Panc1 (cell line): Measurements from ENCODE around the gene ZNF738. TPM values are rescaled to one million over a fixed set of nuclear protein-coding genes. Genes with fewer than 3 reads are reported as not detected.
"Not testable (repeated sequence)": the region's sequence is repeated elsewhere in the genome, so short reads cannot be mapped to it uniquely, and the experiment has no call there.

Experiments
- ATAC-seq: fragments of 200-7000 bp; cut with Tn5 transposase; 2 replicates; pipeline ENCODE4 v1.9.1; 2020; ENCODE audit warnings: mild to moderate bottlenecking, moderate library complexity
- Bru-seq: library from RNA; stranded (reverse); fragments of 400-500 nt; gene quantifications from one replicate; lab custom pipeline; 2021; lab: Mats Ljungman, UMichigan
- BruChase-seq, 2 experiments: library from RNA; stranded (reverse); fragments of 400-500 nt; gene quantifications; one replicate each; lab custom pipeline; 2021; lab: Mats Ljungman, UMichigan
- BruUV-seq: library from RNA; stranded (reverse); fragments of 400-500 nt; replicated peaks from 2 replicates; lab custom pipeline; 2021; lab: Mats Ljungman, UMichigan
- CTCF ChIA-PET: fragments of 300-600 bp; sonication (Branson Sonifier 250); formaldehyde crosslinking; loops from one replicate; lab custom pipeline; 2022; ENCODE audit warnings: antibody characterized with exemption; lab: Charles Lee
- POLR2A ChIA-PET: fragments of 300-600 bp; sonication (Branson Sonifier 250); formaldehyde crosslinking; loops from one replicate; lab custom pipeline; 2022; ENCODE audit warnings: antibody characterized with exemption; lab: Charles Lee
- DNase-seq: peaks from one replicate; pipeline ENCODE4 v3.0.0-alpha.2; 2010; ENCODE audit warnings: low read depth, low spot score
- H3K27ac ChIP-seq: 2 replicates; pipeline ENCODE4 v1.5.1; 2011; ENCODE audit warnings: mild to moderate bottlenecking, low read length, inconsistent platforms
- H3K27me3 ChIP-seq: fragments of 200-500 bp; sonication (Bioruptor generic); 2 replicates; pipeline ENCODE4 v1.6.0; 2014; ENCODE audit warnings: low read length, inconsistent platforms; ENCODE audit not compliant: control insufficient read depth, insufficient read depth
- H3K36me3 ChIP-seq: fragments of 200-500 bp; sonication (Bioruptor generic); 2 replicates; pipeline ENCODE4 v1.5.1; 2014; ENCODE audit warnings: inconsistent platforms, mild to moderate bottlenecking, low read length, moderate library complexity; ENCODE audit not compliant: control insufficient read depth, insufficient read depth
- H3K4me1 ChIP-seq: 2 replicates; pipeline ENCODE4 v1.5.1; 2011; ENCODE audit warnings: inconsistent platforms, mild to moderate bottlenecking, low read length, moderate library complexity; ENCODE audit not compliant: control insufficient read depth, insufficient read depth
- H3K4me3 ChIP-seq, 2 experiments: 2 replicates each; pipeline ENCODE4 v1.5.1; 2011 to 2012; ENCODE audit warnings: low read depth in 2 of 2, low read length in 2 of 2, mild to moderate bottlenecking in 2 of 2, inconsistent platforms in 1 of 2, moderate library complexity in 1 of 2
- H3K9me3 ChIP-seq: fragments of 200-500 bp; sonication (Bioruptor generic); 2 replicates; pipeline ENCODE4 v1.5.1; 2014; ENCODE audit warnings: low read depth, mild to moderate bottlenecking, inconsistent platforms, low read length, moderate library complexity; ENCODE audit not compliant: control insufficient read depth, insufficient read depth
- CTCF ChIP-seq: fragments of 450-650 bp; IDR thresholded peaks from 2 replicates; pipeline ENCODE4 v1.5.1; 2017; ENCODE audit warnings: mild to moderate bottlenecking
- POLR2AphosphoS5 ChIP-seq: IDR thresholded peaks from 2 replicates; pipeline ENCODE4 v1.6.1; 2012; ENCODE audit warnings: mild to moderate bottlenecking, low read depth, low read length, moderate library complexity
- REST ChIP-seq, 2 experiments: IDR thresholded peaks; 2 replicates each; pipeline ENCODE4 v1.6.1; 2011 to 2012; ENCODE audit warnings: low read depth in 2 of 2, control low read depth in 1 of 2, low read length in 1 of 2, mild to moderate bottlenecking in 1 of 2, moderate library complexity in 1 of 2; ENCODE audit not compliant: insufficient read depth in 1 of 2
- SIN3A ChIP-seq: IDR thresholded peaks from 2 replicates; pipeline ENCODE4 v1.6.1; 2012; ENCODE audit warnings: low read depth, mild to moderate bottlenecking, low read length, moderate library complexity, borderline replicate concordance; ENCODE audit not compliant: insufficient read depth
- TCF7L2 ChIP-seq: IDR thresholded peaks from 2 replicates; pipeline ENCODE4 v1.6.1; 2011; ENCODE audit warnings: mild to moderate bottlenecking, low read depth, low read length, inconsistent platforms
- in situ Hi-C: cut with HindIII; loops from 2 replicates; pipeline ENCODE4 v1.10.0; 2016; ENCODE audit warnings: low sequenced_read_pairs, low pct_unique_long_range_greater_than_20kb
- intact Hi-C: fragments of 100-400 bp; cut with micrococcal nuclease; formaldehyde crosslinking; loops from one replicate; pipeline ENCODE4 v1.10.0; 2022; ENCODE audit not compliant: unreplicated experiment
- long read RNA-seq: library from polyadenylated mRNA; unstranded; transcript quantifications from one replicate; pipeline ENCODE4 v2.0.0, GENCODE V29; 2021; ENCODE audit not compliant: unreplicated experiment
- polyA plus RNA-seq: library from polyadenylated mRNA; unstranded; fragments of >200 nt; gene quantifications from one replicate; pipeline ENCODE4 v1.2.1, GENCODE V29; 2012; ENCODE audit warnings: missing spikeins; ENCODE audit not compliant: insufficient read length
- total RNA-seq: library from RNA; stranded (reverse); gene quantifications from one replicate; pipeline ENCODE4 v1.2.1, GENCODE V29; 2021; ENCODE audit not compliant: unreplicated experiment

ZNF738 gene
- total RNA-seq: 9.7 TPM
- 4.3 TPM for polyA plus RNA-seq
- percentile 87 among the genes with signal in this experiment for Bru-seq, nascent RNA
- percentile 80 among the genes with signal in this experiment for BruChase-seq, experiment 1, labeled RNA remaining after a 2-hour chase
- BruChase-seq, experiment 2, labeled RNA remaining after a 6-hour chase: percentile 68 among the genes with signal in this experiment
- long read RNA-seq, partial matches to known transcripts: 4 of 7 reads
- long read RNA-seq, other reads (novel, unspliced or antisense): 1 of 7 reads

- Histone ChIP-seq H3K4me1 (peaks cover 4% of the 10 kb centered on the region; the same call in 1 of the 2 replicates), H3K36me3 (peaks cover 4% of the 10 kb centered on the region), H3K27ac (peak within 1 kb of the TSS; percentile 85), H3K27me3 (no peaks in the 10 kb centered on the region), H3K9me3 (peaks cover 4% of the 10 kb centered on the region; the same call in 1 of the 2 replicates), H3K4me3 (peak within 1 kb of the TSS; percentile 86 to 88)
- TSS peak; percentile 74 for BruUV-seq
- TF ChIP-seq POLR2AphosphoS5: peak; percentile 72
- TF ChIP-seq SIN3A: 0 out of 2 replicates have a peak, but pooled peaks have one; percentile 59
- TF ChIP-seq TCF7L2: no peak
- TF ChIP-seq CTCF: no peak
- TF ChIP-seq REST (IDR thresholded peaks at IDR 0.05; ENCODE audit: insufficient read depth in 1 of 2, low read depth in 2 of 2, low read length in 1 of 2): no peak
- ChIA-PET POLR2A (interaction anchor here (0.6 to 0.8 kb wide), 3 partner anchors 30 to 298 kb away, joined by 3 to 5 read pairs (median 4); no protein-coding TSS in a partner anchor), CTCF (no interaction called here)
- intact Hi-C loops (no loop called here), in situ Hi-C loops (no loop called here)
- peak; percentile 69 for DNase-seq
- peak; percentile 100 for ATAC-seq
Measured at GRCh38 chr19:21358768-21359451, at the start of gene ZNF738. Gene ZNF738, plus strand, starts transcription at chr19:21359000. Its CDS starts 141 bp downstream, at chr19:21359141.

- BruUV-seq, ATAC-seq, DNase-seq, H3K27me3 ChIP-seq, POLR2A ChIA-PET, intact Hi-C loops, CTCF ChIA-PET, H3K27ac ChIP-seq, H3K4me3 ChIP-seq, H3K9me3 ChIP-seq, H3K4me1 ChIP-seq, in situ Hi-C loops, H3K36me3 ChIP-seq: not testable (repeated sequence)
Measured at GRCh38 chr19:21312807-21313206, 46.0 kb upstream of the ZNF738 start.
